Measurements from ENCODE around the gene FAM217A.
"Not testable (repeated sequence)": the region's sequence is repeated elsewhere in the genome, so short reads cannot be mapped to it uniquely, and the experiment has no call there.

FAM217A gene

GRCh38 chr6:4103929-4104328, 25.0 kb upstream of the FAM217A start:
- DNase-seq (ENCODE audit: insufficient read length, low spot score) (peak; percentile 39), FAIRE-seq (peak; percentile 38)
- TF ChIP-seq POLR2A (IDR thresholded peaks at IDR 0.05; ENCODE audit: low read depth, low read length): no peak

GRCh38 chr6:4102687-4103244, 23.8 kb upstream of the FAM217A start:
- FAIRE-seq: no peak
- TF ChIP-seq POLR2A (IDR thresholded peaks at IDR 0.05; ENCODE audit: low read depth, low read length): no peak
- no peak for DNase-seq (ENCODE audit: insufficient read length, low spot score)

GRCh38 chr6:4101298-4101697, 22.4 kb upstream of the FAM217A start:
- FAIRE-seq (no peak), DNase-seq (ENCODE audit: insufficient read length, low spot score) (no peak)
- TF ChIP-seq POLR2A (IDR thresholded peaks at IDR 0.05; ENCODE audit: low read depth, low read length): no peak

- FAIRE-seq (no peak), DNase-seq (ENCODE audit: insufficient read length, low spot score) (no peak)
- TF ChIP-seq POLR2A (IDR thresholded peaks at IDR 0.05; ENCODE audit: low read depth, low read length): no peak
Observed at GRCh38 chr6:4100655-4101054, 21.7 kb upstream of the FAM217A start.

- DNase-seq (ENCODE audit: insufficient read length, low spot score) (no peak), FAIRE-seq (no peak)
- no peak for TF ChIP-seq POLR2A (IDR thresholded peaks at IDR 0.05; ENCODE audit: low read depth, low read length)
Observed at GRCh38 chr6:4093288-4093687, 14.4 kb upstream of the FAM217A start.

GRCh38 chr6:4091941-4092340, 13.0 kb upstream of the FAM217A start:
- no peak for FAIRE-seq
- no peak for TF ChIP-seq POLR2A (IDR thresholded peaks at IDR 0.05; ENCODE audit: low read depth, low read length)
- DNase-seq (ENCODE audit: insufficient read length, low spot score): no peak

GRCh38 chr6:4090043-4090442, 11.1 kb upstream of the FAM217A start:
- not testable (repeated sequence) for DNase-seq (ENCODE audit: insufficient read length, low spot score); FAIRE-seq

- no peak for FAIRE-seq
- no peak for DNase-seq (ENCODE audit: insufficient read length, low spot score)
- TF ChIP-seq POLR2A (IDR thresholded peaks at IDR 0.05; ENCODE audit: low read depth, low read length): no peak
Observed at GRCh38 chr6:4088704-4089103, 9.8 kb upstream of the FAM217A start.

GRCh38 chr6:4085332-4085700, 6.4 kb upstream of the FAM217A start:
- no peak for TF ChIP-seq POLR2A (IDR thresholded peaks at IDR 0.05; ENCODE audit: low read depth, low read length)
- DNase-seq (ENCODE audit: insufficient read length, low spot score) (peak; percentile 4), FAIRE-seq (no peak)

GRCh38 chr6:4084444-4085331, 5.8 kb upstream of the FAM217A start:
- TF ChIP-seq POLR2A (IDR thresholded peaks at IDR 0.05; ENCODE audit: low read depth, low read length): no peak
- no peak for FAIRE-seq
- DNase-seq (ENCODE audit: insufficient read length, low spot score): no peak

- no peak for DNase-seq (ENCODE audit: insufficient read length, low spot score)
- no peak for TF ChIP-seq POLR2A (IDR thresholded peaks at IDR 0.05; ENCODE audit: low read depth, low read length)
- no peak for FAIRE-seq
Observed at GRCh38 chr6:4074478-4075235, 4.3 kb downstream of the FAM217A start.

- no peak for TF ChIP-seq POLR2A (IDR thresholded peaks at IDR 0.05; ENCODE audit: low read depth, low read length)
- FAIRE-seq: no peak
- no peak for DNase-seq (ENCODE audit: insufficient read length, low spot score)
Observed at GRCh38 chr6:4071330-4071729, 7.6 kb downstream of the FAM217A start.

GRCh38 chr6:4069199-4069598, 9.7 kb downstream of the FAM217A start:
- DNase-seq (ENCODE audit: insufficient read length, low spot score) (no peak), FAIRE-seq (no peak)
- TF ChIP-seq POLR2A (IDR thresholded peaks at IDR 0.05; ENCODE audit: low read depth, low read length): no peak

- no peak for TF ChIP-seq POLR2A (IDR thresholded peaks at IDR 0.05; ENCODE audit: low read depth, low read length)
- FAIRE-seq (no peak), DNase-seq (ENCODE audit: insufficient read length, low spot score) (no peak)
Observed at GRCh38 chr6:4067673-4068072, 11.3 kb downstream of the FAM217A start.

Data from H54 (cell line).